ENCODE measurements around the gene DTYMK. TPM values are rescaled to one million over a fixed set of nuclear protein-coding genes. Genes with fewer than 3 reads are reported as not detected.

The DTYMK gene
- total and polyA plus RNA-seq, 7 donors, result 6.4 to 24.6 (median 8.1) TPM

GRCh38 chr2:241645915-241646645 lies 40.5 kb downstream of the DTYMK start:
- Histone ChIP-seq H3K27me3 (ENCODE audit: insufficient read depth in 3 of 3, low read length in 2 of 3) (no peaks in the 10 kb centered on the region), H3K4me3 (no peak overlapping the region), H3K9me3 (no peaks in the 10 kb centered on the region), H3K36me3 (ENCODE audit: insufficient read depth in 1 of 2, low read depth in 1 of 2) (peaks cover 0 to 2% of the 10 kb centered on the region in 2 donors), H3K27ac (no peak overlapping the region), H3K4me1 (peaks cover 12% of the 10 kb centered on the region)
- WGBS, 3 donors, result 85 to 90% (median 88%) methylated on average over 14 of the region's 14 CpGs
- TF ChIP-seq, protein P1, sequence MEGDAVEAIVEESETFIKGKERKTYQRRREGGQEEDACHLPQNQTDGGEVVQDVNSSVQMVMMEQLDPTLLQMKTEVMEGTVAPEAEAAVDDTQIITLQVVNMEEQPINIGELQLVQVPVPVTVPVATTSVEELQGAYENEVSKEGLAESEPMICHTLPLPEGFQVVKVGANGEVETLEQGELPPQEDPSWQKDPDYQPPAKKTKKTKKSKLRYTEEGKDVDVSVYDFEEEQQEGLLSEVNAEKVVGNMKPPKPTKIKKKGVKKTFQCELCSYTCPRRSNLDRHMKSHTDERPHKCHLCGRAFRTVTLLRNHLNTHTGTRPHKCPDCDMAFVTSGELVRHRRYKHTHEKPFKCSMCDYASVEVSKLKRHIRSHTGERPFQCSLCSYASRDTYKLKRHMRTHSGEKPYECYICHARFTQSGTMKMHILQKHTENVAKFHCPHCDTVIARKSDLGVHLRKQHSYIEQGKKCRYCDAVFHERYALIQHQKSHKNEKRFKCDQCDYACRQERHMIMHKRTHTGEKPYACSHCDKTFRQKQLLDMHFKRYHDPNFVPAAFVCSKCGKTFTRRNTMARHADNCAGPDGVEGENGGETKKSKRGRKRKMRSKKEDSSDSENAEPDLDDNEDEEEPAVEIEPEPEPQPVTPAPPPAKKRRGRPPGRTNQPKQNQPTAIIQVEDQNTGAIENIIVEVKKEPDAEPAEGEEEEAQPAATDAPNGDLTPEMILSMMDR (IDR thresholded peaks at IDR 0.05), result no peak
- no peak for ATAC-seq
- no peak for DNase-seq
- intact Hi-C loops (cut with DNase I), result no loop called here

- H3K27me3 ChIP-seq (ENCODE audit: insufficient read depth in 3 of 3, low read length in 2 of 3), result no peaks in the 10 kb centered on the region
- no peaks in the 10 kb centered on the region for H3K9me3 ChIP-seq
- TF ChIP-seq, protein P1 (IDR thresholded peaks at IDR 0.05), result no peak
- intact Hi-C loops (cut with DNase I), result no loop called here
- no peak overlapping the region for H3K4me3 ChIP-seq
- ATAC-seq, result no peak
- H3K4me1 ChIP-seq, result peaks cover 12% of the 10 kb centered on the region
- no peaks in the 10 kb centered on the region for H3K36me3 ChIP-seq (ENCODE audit: insufficient read depth in 1 of 2, low read depth in 1 of 2)
- 81 to 89% (median 83%) methylated on average over 26 of the region's 26 CpGs for WGBS, 3 donors
- no peak for DNase-seq
- no peak overlapping the region for H3K27ac ChIP-seq
These were observed 41.3 kb downstream of the DTYMK start for GRCh38 chr2:241645056-241645914.

DNA sequence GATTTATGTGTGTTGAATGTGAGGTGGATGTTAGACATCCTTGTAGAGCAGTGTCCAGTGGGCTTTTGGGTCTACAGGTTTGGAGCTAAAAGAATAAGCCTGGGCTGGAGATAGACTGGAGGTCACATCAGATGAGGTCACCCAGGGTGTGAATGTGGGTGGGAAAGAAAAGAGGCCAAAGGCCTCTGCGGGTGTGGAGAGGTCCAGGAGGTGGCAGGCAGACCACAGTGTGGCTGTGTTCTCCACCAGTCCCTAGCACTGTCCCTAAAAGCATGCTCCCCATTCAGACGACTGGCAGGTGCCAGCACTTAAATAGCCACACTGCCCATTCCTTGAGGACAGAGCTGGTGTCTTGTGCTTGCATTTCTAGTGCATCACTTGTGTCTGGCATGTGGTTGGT lies 45.0 kb downstream of the DTYMK start:
- intact Hi-C loops (cut with DNase I), result no loop called here
- H3K4me1 ChIP-seq, result peaks cover 19% of the 10 kb centered on the region

GRCh38 chr2:241640165-241640795 lies 46.3 kb downstream of the DTYMK start:
- Histone ChIP-seq H3K4me1 (peaks cover 24% of the 10 kb centered on the region), H3K4me3 (no peak overlapping the region), H3K9me3 (peaks cover 5% of the 10 kb centered on the region), H3K27me3 (ENCODE audit: insufficient read depth in 3 of 3, low read length in 2 of 3) (no peaks in the 10 kb centered on the region), H3K27ac (no peak overlapping the region), H3K36me3 (ENCODE audit: insufficient read depth in 1 of 2, low read depth in 1 of 2) (peaks cover 0 to 8% of the 10 kb centered on the region in 2 donors)
- intact Hi-C loops (cut with DNase I), result no loop called here
- DNase-seq, result no peak
- no peak for ATAC-seq
- WGBS, 3 donors, result 90 to 93% (median 92%) methylated on average over 8 of the region's 8 CpGs
- TF ChIP-seq, protein P1 (IDR thresholded peaks at IDR 0.05), result no peak

More for the DNA sequence above, 45.0 kb downstream of the DTYMK start:
- DNase-seq (no peak), ATAC-seq (no peak)
- Histone ChIP-seq H3K4me3 (no peak overlapping the region), H3K27ac (no peak overlapping the region), H3K36me3 (ENCODE audit: insufficient read depth in 1 of 2, low read depth in 1 of 2) (peaks cover 0 to 8% of the 10 kb centered on the region in 2 donors), H3K27me3 (ENCODE audit: insufficient read depth in 3 of 3, low read length in 2 of 3) (no peaks in the 10 kb centered on the region), H3K9me3 (peaks cover 5% of the 10 kb centered on the region)
- WGBS, 3 donors, result 20 to 55% (median 36%) methylated on average over 2 of the region's 2 CpGs
- TF ChIP-seq, protein P1 (IDR thresholded peaks at IDR 0.05), result no peak

Data from psoas muscle (tissue), 8 donors.